ENCODE data around the gene TRIM62.
A peak's percentile ranks its signal among the peaks of the same experiment; 100 is the strongest.
"Not testable (repeated sequence)": the region's sequence is repeated elsewhere in the genome, so short reads cannot be mapped to it uniquely, and the experiment has no call there.

Gene TRIM62

GRCh38 chr1:33132549-33132948 is 49.3 kb downstream of the TRIM62 start:
- no peak for DNase-seq

DNA sequence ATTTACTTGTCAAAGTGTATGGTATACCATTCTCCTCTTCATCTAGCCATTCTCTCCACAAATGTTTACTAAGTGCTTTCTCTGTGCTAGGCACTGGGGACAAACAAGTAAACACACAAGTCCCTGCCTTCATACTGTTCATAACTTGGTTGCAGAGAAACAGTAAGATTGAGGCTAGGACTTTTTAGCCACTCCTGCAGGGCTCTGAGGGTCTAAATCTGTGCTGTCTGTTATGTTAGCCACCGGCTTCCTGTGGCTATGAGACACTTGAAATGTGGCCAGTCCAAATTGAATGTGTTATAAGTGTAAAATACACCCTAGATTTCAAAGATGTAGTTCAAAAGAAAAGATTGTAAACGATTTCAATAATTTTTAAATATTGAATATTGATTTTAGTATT is 50.7 kb downstream of the TRIM62 start:
- DNase-seq = no peak

GRCh38 chr1:33130297-33130696 is 51.5 kb downstream of the TRIM62 start:
- peak; percentile 68 to 85 for DNase-seq

- no peak for DNase-seq
Observed at GRCh38 chr1:33128781-33129180, 53.1 kb downstream of the TRIM62 start.

GRCh38 chr1:33127001-33127823 is 54.6 kb downstream of the TRIM62 start:
- DNase-seq = peak; percentile 99

- no peak for DNase-seq
Observed at GRCh38 chr1:33126411-33127000, 55.3 kb downstream of the TRIM62 start.

- DNase-seq = not testable (repeated sequence)
Observed at GRCh38 chr1:33124647-33125046, 57.2 kb downstream of the TRIM62 start.

DNA sequence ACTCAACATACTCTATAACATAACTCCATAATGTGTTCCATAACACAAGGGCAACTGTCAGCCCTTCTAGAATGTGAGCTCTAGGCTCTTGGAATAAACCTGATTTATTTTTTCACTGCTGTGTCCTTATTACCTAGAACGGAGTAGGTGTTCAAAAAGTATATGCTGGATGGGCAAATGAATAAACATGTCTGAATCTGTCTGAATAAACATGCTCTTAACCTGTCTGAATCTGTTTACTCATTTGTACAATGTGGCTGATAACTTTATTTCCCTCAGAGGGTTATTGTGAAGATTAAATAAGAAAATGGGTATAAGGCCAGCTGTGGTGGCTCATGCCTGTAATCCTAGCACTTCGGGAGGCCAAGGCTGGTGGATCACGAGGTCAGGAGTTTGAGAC is 58.6 kb downstream of the TRIM62 start:
- DNase-seq = no peak

GRCh38 chr1:33122483-33123178 is 59.2 kb downstream of the TRIM62 start:
- DNase-seq = no peak

DNA sequence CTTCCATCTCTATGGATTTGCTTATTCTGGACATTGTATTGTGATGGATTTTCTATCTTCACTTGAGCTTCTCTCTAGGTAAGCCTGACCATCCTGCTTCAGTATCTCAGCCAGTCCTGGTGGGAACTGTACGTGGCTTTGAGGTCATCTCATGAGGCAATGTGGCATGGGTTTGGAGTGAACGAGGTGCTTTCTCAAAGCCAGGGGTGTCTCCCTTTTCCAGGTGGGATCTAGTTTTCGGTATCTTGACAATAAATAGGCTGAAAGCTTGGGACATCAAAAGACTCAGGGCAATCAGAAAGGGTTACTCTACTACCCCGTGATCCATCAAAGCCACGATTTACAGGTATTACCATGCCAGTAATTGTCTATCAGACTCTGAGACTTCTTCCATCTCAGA is 60.1 kb downstream of the TRIM62 start:
- no peak for DNase-seq

- no peak for DNase-seq
Observed at GRCh38 chr1:33120436-33121231, 61.2 kb downstream of the TRIM62 start.

- no peak for DNase-seq
Observed at GRCh38 chr1:33119532-33120217, 62.2 kb downstream of the TRIM62 start.

DNA sequence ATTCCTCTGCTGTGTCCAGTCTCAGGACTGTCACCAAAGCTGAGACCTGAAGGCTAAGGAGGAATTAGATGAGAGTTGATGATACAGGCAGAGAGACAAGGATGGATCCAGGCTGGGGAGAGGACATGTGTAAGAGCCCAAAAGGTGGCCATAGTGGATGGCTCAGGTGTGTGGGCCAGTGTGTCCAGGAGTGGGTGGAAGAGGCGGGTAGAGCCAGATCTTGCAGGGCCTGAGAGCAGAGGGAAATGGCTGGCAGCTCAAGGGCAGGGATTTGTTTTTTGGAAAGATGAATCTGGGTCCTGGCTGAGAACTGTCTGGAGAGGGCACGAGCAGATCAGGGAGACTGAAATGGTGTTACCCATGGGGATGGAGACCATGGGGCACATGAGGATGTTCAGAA is 62.8 kb downstream of the TRIM62 start:
- DNase-seq = no peak

- no peak for DNase-seq
Observed at GRCh38 chr1:33118274-33118673, 63.6 kb downstream of the TRIM62 start.

GRCh38 chr1:33117440-33118085 is 64.3 kb downstream of the TRIM62 start:
- no peak for DNase-seq

DNA sequence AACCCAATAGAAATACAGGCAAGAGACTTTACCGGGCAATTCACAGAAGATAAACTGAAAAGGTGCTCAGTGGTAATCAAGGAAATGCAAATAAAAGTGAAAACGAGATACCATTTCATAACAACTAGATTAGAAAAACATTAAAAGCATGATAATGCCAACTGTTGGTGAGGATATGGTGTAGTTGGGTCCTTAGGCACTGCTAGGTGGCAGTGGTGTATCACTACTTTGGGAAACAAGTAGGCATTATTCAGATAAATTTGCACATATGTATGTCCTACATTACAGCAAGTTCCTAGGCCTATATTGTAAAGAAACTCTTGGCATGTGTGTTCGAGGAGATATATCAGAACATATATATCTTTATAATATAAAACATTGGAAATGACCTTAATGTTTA is 69.9 kb downstream of the TRIM62 start:
- peak; percentile 11 to 60 for DNase-seq

GRCh38 chr1:33110477-33110876 is 71.4 kb downstream of the TRIM62 start:
- DNase-seq = no peak

- DNase-seq = not testable (repeated sequence)
Observed at GRCh38 chr1:33100119-33100415, 81.8 kb downstream of the TRIM62 start.

DNA sequence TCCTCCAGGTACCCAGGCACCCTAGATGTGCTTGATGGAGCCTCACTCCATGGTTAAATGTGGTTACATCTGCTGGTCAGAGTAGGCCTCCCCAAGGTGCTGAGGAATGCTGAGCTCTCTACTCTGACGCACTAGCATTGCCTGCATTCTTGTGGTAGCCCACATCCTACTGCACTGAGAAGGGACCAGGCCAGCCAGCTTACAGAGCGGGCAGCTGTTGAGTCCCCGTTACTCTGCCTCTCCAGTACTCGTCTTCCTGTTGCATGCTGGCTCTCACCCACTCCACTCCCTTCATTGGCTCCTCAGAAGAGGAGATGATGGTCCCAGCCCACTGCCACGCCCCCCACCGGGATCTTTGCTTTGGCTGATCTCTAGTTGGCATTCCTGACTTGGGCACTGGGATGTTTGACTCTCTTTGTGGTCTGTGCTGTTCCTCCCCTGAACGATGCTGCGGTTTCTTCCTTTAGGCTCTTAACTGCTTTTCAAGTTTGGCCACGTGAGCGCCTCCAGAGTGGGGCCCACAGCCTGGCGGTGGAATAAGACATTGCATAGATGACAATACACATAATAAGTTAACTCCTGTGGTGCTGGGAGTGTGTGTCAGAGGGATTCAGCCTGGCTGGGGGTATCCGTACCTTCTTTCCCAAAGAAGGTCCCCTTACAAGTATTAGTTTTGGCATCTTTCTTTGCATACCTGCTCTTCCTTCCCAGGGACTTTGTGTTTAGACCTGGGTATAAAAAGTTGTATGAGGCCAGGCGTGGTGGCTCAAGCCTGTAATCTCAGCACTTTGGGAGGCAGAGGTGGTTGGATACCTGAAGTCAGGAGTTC is 82.3 kb downstream of the TRIM62 start:
- DNase-seq = no peak

DNA sequence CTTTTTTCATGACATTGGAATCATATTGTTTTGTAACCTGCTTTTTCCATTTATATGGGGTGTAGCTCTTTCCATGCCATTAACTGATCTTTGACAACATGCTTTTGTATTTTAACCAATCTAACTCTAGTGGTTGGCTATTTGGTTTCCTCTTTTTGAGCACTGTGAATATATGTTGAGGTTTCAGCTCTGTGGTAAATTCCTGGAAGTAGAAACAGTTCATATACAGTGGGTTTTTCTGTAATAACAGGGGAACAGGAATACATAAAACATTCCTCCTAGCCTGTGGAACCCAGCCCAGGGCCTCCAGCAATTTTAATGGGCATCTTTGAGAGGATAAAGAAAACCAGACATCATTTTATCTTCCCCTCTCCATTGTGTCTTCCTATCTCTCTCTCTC is 83.5 kb downstream of the TRIM62 start:
- no peak for DNase-seq

DNA sequence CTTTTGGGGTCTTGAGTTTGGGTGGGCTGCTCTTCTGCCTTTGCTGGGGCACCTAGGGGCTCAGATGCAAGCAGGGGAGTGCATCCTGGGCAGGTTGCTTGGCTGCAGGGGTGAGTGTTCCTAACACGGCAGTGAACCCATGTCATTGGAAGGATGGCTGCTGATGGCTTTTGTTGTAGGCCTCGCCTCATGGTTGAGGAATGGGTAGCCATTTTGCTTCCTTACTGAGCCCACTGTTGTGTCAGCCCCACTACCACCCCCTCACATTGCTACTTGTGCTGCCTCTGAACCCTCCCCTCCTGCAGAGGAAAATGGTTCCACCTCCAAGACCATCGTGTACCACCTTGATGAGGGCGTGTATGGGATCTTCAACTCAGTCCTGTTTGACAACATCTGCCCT is 84.1 kb downstream of the TRIM62 start:
- DNase-seq = no peak
